Measurements from ENCODE around the gene ME2. TPM values are rescaled to one million over a fixed set of nuclear protein-coding genes. Genes with fewer than 3 reads are reported as not detected.

The ME2 gene
- total RNA-seq, 1 experiment from 2014 or later, result 15.7 TPM

GRCh38 chr18:50875966-50876536 lies 2.9 kb upstream of the ME2 start:
- H3K27ac Mint-ChIP-seq (ENCODE audit: unreplicated experiment), result no peak overlapping the region
- H3K9me3 ChIP-seq, result no peaks in the 10 kb centered on the region
- no peaks in the 10 kb centered on the region for H3K36me3 Mint-ChIP-seq (ENCODE audit: insufficient read depth, unreplicated experiment)
- no peaks in the 10 kb centered on the region for H3K36me3 ChIP-seq (ENCODE audit: control insufficient read depth, insufficient read depth, low read length)
- no TSS peak for BruUV-seq (replicated peaks)
- no peak for DNase-seq
- ChIA-PET POLR2A (no interaction called here), CTCF (no interaction called here)
- H3K27me3 ChIP-seq (replicated peaks; ENCODE audit: control insufficient read depth, insufficient read depth, low read length), result no peaks in the 10 kb centered on the region
- no peak overlapping the region for H3K4me3 ChIP-seq (ENCODE audit: low read depth, low read length)
- H3K27me3 Mint-ChIP-seq (ENCODE audit: insufficient read depth, unreplicated experiment), result no peaks in the 10 kb centered on the region
- no peak overlapping the region for H3K4me3 Mint-ChIP-seq (ENCODE audit: unreplicated experiment)
- no peaks in the 10 kb centered on the region for H3K4me1 ChIP-seq
- no peaks in the 10 kb centered on the region for H3K9me3 Mint-ChIP-seq (ENCODE audit: unreplicated experiment)
- TF ChIP-seq CTCF (IDR thresholded peaks at IDR 0.05; ENCODE audit: insufficient read depth in 1 of 2, low read depth in 1 of 2, low read length in 1 of 2, severe bottlenecking in 1 of 2, unreplicated experiment in 1 of 2), result no peak
- no peaks in the 10 kb centered on the region for H3K4me1 Mint-ChIP-seq (ENCODE audit: low read depth, unreplicated experiment)
- intact Hi-C loops (cut with micrococcal nuclease; ENCODE audit: unreplicated experiment), result no loop called here

GRCh38 chr18:50877545-50878265 lies 1.2 kb upstream of the ME2 start:
- no peak for DNase-seq
- Mint-ChIP-seq H3K4me1 (ENCODE audit: low read depth, unreplicated experiment) (no peaks in the 10 kb centered on the region), H3K27ac (ENCODE audit: unreplicated experiment) (no peak overlapping the region), H3K9me3 (ENCODE audit: unreplicated experiment) (no peaks in the 10 kb centered on the region), H3K36me3 (ENCODE audit: insufficient read depth, unreplicated experiment) (no peaks in the 10 kb centered on the region), H3K27me3 (ENCODE audit: insufficient read depth, unreplicated experiment) (no peaks in the 10 kb centered on the region), H3K4me3 (ENCODE audit: unreplicated experiment) (peak overlapping the region; percentile 95)
- Histone ChIP-seq H3K4me1 (no peaks in the 10 kb centered on the region), H3K9me3 (no peaks in the 10 kb centered on the region), H3K4me3 (ENCODE audit: low read depth, low read length) (peak overlapping the region; percentile 72), H3K27me3 (replicated peaks; ENCODE audit: control insufficient read depth, insufficient read depth, low read length) (no peaks in the 10 kb centered on the region), H3K36me3 (ENCODE audit: control insufficient read depth, insufficient read depth, low read length) (no peaks in the 10 kb centered on the region)
- ChIA-PET POLR2A (interaction anchor here (1.2 kb wide), 1 partner anchor 90 kb away, joined by 5 read pairs; the partner anchor contains the start of gene ELAC1), CTCF (no interaction called here)
- no peak for TF ChIP-seq CTCF (IDR thresholded peaks at IDR 0.05; ENCODE audit: insufficient read depth in 1 of 2, low read depth in 1 of 2, low read length in 1 of 2, severe bottlenecking in 1 of 2, unreplicated experiment in 1 of 2)
- BruUV-seq (replicated peaks), result no TSS peak
- intact Hi-C loops (cut with micrococcal nuclease; ENCODE audit: unreplicated experiment), result no loop called here

- Histone ChIP-seq H3K9me3 (no peaks in the 10 kb centered on the region), H3K27me3 (replicated peaks; ENCODE audit: control insufficient read depth, insufficient read depth, low read length) (no peaks in the 10 kb centered on the region), H3K4me3 (ENCODE audit: low read depth, low read length) (peak overlapping the region; percentile 72), H3K36me3 (ENCODE audit: control insufficient read depth, insufficient read depth, low read length) (no peaks in the 10 kb centered on the region), H3K4me1 (no peaks in the 10 kb centered on the region)
- intact Hi-C loops (cut with micrococcal nuclease; ENCODE audit: unreplicated experiment), result no loop called here
- BruUV-seq (replicated peaks), result no TSS peak
- peak in 1 of 2 experiments; percentile 42 for DNase-seq
- Mint-ChIP-seq H3K36me3 (ENCODE audit: insufficient read depth, unreplicated experiment) (no peaks in the 10 kb centered on the region), H3K27ac (ENCODE audit: unreplicated experiment) (peak overlapping the region; percentile 69), H3K27me3 (ENCODE audit: insufficient read depth, unreplicated experiment) (no peaks in the 10 kb centered on the region), H3K4me3 (ENCODE audit: unreplicated experiment) (peak overlapping the region; percentile 95), H3K9me3 (ENCODE audit: unreplicated experiment) (no peaks in the 10 kb centered on the region), H3K4me1 (ENCODE audit: low read depth, unreplicated experiment) (no peaks in the 10 kb centered on the region)
- POLR2A ChIA-PET, result interaction anchor here (0.6 kb wide), 1 partner anchor 151 kb away, joined by 3 read pairs; the partner anchor contains the start of gene SMAD4
- TF ChIP-seq CTCF (IDR thresholded peaks at IDR 0.05; ENCODE audit: insufficient read depth in 1 of 2, low read depth in 1 of 2, low read length in 1 of 2, severe bottlenecking in 1 of 2, unreplicated experiment in 1 of 2), result no peak
- CTCF ChIA-PET, result interaction anchor here (1.0 kb wide), 1 partner anchor 60 kb away, joined by 3 read pairs; no protein-coding TSS in a partner anchor
These were observed 592 bp downstream of the ME2 start for GRCh38 chr18:50879302-50880118.

All from Caco-2 (cell line).